ENCODE results near the gene ARHGAP15. TPM values are rescaled to one million over a fixed set of nuclear protein-coding genes. Genes with fewer than 3 reads are reported as not detected.

Gene ARHGAP15
- total RNA-seq, 8 experiments from 2014 or later: 0.29 to 1.3 (median 0.51) TPM; not detected in 2

DNA sequence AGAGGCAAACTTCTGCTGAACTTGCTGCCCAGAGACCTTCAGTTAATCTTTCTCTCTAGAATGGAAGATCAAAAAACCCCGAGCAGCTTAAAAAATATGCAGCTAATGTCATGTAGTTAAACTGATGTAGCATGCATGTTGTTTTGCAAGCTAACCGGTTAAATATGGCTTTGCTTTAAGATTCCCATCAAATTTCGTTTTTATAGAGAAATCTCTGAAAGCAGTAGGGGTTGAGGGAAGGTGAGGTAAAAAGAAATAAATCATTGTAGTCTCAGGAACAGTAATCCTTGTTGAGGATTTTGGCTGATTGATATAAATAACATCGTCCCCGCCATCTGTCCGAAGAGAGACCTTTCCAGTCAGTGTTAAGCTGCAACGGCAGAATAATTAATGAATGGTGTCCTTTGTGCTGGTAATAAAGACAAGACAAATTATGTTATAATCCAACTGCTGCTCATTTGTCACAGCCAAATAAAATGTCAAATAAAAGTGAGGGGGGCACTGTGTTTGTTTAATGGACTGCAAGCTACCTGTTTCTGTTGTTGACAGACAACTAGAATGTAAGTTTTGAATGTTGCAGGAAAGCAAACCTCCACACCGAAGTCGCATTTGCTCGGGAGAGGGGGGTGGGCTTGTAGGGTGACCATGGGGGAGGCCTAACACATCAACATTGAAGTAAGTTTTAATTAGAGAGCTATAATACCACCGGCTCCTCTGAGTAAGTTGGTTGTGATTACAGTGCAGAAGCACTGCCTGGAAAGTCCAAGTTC lies 555.5 kb downstream of the ARHGAP15 start:
- in situ Hi-C loops (cut with MboI; ENCODE audit: low pct_unique_long_range_greater_than_20kb in 2 of 9, low sequenced_read_pairs in 9 of 9, unreplicated experiment in 9 of 9): no loop called here
- ATAC-seq (replicated peaks in 6 of 8): peak in 5 of 8 experiments; percentile 53 to 82 (median 67)
- Histone ChIP-seq H3K27ac (no peak overlapping the region), H3K4me1 (replicated peaks in 1 of 2) (peaks cover 26 to 43% of the 10 kb centered on the region in 2 donors), H3K4me3 (no peak overlapping the region)
- 19 to 85% (median 52%) methylated on average over 1 to 10 of the region's 11 CpGs for WGBS, 10 experiments

- Histone ChIP-seq H3K4me1 (replicated peaks in 1 of 2) (peaks cover 18 to 36% of the 10 kb centered on the region in 2 donors), H3K27ac (no peak overlapping the region), H3K4me3 (no peak overlapping the region)
- in situ Hi-C loops (cut with MboI; ENCODE audit: low pct_unique_long_range_greater_than_20kb in 2 of 9, low sequenced_read_pairs in 9 of 9, unreplicated experiment in 9 of 9): no loop called here
- WGBS, 10 experiments: 31 to 87% (median 70%) methylated on average over 1 to 6 of the region's 6 CpGs
- ATAC-seq (replicated peaks in 6 of 8): peak in 5 of 8 experiments; percentile 72 to 90 (median 83)
These were observed 556.3 kb downstream of the ARHGAP15 start for GRCh38 chr2:143685421-143686078.

GRCh38 chr2:143686585-143687164 lies 557.5 kb downstream of the ARHGAP15 start:
- 30 to 93% (median 77%) methylated on average over 2 to 5 of the region's 5 CpGs for WGBS, 10 experiments
- in situ Hi-C loops (cut with MboI; ENCODE audit: low pct_unique_long_range_greater_than_20kb in 2 of 9, low sequenced_read_pairs in 9 of 9, unreplicated experiment in 9 of 9): no loop called here

GRCh38 chr2:143688248-143688647 lies 559.0 kb downstream of the ARHGAP15 start:
- ATAC-seq (replicated peaks in 6 of 8): no peak
- H3K4me1 ChIP-seq (replicated peaks in 1 of 2): peaks cover 18 to 35% of the 10 kb centered on the region in 2 donors
- H3K27ac ChIP-seq: no peak overlapping the region
- no peak overlapping the region for H3K4me3 ChIP-seq
- in situ Hi-C loops (cut with MboI; ENCODE audit: low pct_unique_long_range_greater_than_20kb in 2 of 9, low sequenced_read_pairs in 9 of 9, unreplicated experiment in 9 of 9): no loop called here
- WGBS, 10 experiments: 60 to 100% (median 94%) methylated on average over 1 to 2 of the region's 2 CpGs; no CpG with 5 or more reads in 1 of the 10 experiments

More at GRCh38 chr2:143686585-143687164, 557.5 kb downstream of the ARHGAP15 start:
- Histone ChIP-seq H3K4me1 (replicated peaks in 1 of 2) (peaks cover 18 to 36% of the 10 kb centered on the region in 2 donors), H3K4me3 (no peak overlapping the region), H3K27ac (no peak overlapping the region)
- ATAC-seq (replicated peaks in 6 of 8): no peak

- Histone ChIP-seq H3K4me1 (replicated peaks in 1 of 2) (peaks cover 18 to 30% of the 10 kb centered on the region in 2 donors), H3K4me3 (no peak overlapping the region), H3K27ac (no peak overlapping the region)
- in situ Hi-C loops (cut with MboI; ENCODE audit: low pct_unique_long_range_greater_than_20kb in 2 of 9, low sequenced_read_pairs in 9 of 9, unreplicated experiment in 9 of 9): no loop called here
- ATAC-seq (replicated peaks in 6 of 8): no peak
- 80 to 100% (median 90%) methylated on average over 2 of the region's 2 CpGs; no CpG with 5 or more reads in 1 of the 10 experiments for WGBS, 10 experiments
These were observed 559.6 kb downstream of the ARHGAP15 start for GRCh38 chr2:143688815-143689214.

DNA sequence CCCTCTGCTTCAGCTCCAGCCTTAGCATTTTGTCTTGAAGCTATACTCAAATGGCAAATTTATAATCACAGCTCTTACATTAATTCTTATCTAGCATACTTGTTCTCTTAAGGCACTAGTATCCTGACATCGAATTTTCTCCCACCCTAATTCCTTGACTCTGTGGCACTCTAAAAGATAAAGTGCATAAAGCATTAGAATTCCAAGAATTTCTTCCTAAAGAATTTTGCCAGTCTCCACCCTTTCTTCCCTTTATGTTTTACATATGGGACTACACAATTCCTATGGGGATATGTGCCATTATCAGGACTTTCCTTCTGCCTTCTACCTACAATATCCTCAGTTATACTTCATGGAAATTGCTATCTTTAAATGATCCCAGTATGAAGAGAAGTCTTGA lies 560.3 kb downstream of the ARHGAP15 start:
- Histone ChIP-seq H3K27ac (no peak overlapping the region), H3K4me3 (no peak overlapping the region)
- in situ Hi-C loops (cut with MboI; ENCODE audit: low pct_unique_long_range_greater_than_20kb in 2 of 9, low sequenced_read_pairs in 9 of 9, unreplicated experiment in 9 of 9): no loop called here

DNA sequence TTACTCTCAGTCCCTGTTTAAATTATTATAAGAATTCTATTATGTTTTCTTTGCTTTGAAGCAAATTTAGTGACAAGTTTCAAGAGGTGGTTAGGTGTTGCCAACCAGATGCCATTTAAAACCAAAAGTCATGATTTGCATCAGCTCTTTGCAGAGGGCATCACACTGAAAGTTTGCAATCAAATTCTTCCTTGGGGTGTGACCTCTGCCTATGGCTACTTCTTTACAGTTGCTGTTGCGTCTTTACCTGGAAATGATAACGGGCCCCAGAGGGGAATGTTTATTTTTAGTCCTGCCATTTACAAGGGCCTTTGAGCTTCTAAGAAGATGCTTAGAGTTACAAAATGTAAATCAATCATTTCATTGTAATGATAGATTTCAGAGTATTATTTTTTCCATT lies 561.0 kb downstream of the ARHGAP15 start:
- Histone ChIP-seq H3K4me3 (no peak overlapping the region), H3K27ac (no peak overlapping the region), H3K4me1 (replicated peaks in 1 of 2) (peaks cover 4 to 15% of the 10 kb centered on the region in 2 donors)
- in situ Hi-C loops (cut with MboI; ENCODE audit: low pct_unique_long_range_greater_than_20kb in 2 of 9, low sequenced_read_pairs in 9 of 9, unreplicated experiment in 9 of 9): no loop called here
- 54 to 100% (median 94%) methylated on average over 1 to 2 of the region's 2 CpGs; no CpG with 5 or more reads in 1 of the 10 experiments for WGBS, 10 experiments
- no peak for ATAC-seq (replicated peaks in 6 of 8)

More for the DNA sequence above, 560.3 kb downstream of the ARHGAP15 start:
- peaks cover 11 to 22% of the 10 kb centered on the region in 2 donors for H3K4me1 ChIP-seq (replicated peaks in 1 of 2)
- peak in 1 of 8 experiments; percentile 54 for ATAC-seq (replicated peaks in 6 of 8)
- WGBS, 10 experiments: 0 to 86% (median 55%) methylated on average over 1 of the region's 1 CpG; no CpG with 5 or more reads in 3 of the 10 experiments

DNA sequence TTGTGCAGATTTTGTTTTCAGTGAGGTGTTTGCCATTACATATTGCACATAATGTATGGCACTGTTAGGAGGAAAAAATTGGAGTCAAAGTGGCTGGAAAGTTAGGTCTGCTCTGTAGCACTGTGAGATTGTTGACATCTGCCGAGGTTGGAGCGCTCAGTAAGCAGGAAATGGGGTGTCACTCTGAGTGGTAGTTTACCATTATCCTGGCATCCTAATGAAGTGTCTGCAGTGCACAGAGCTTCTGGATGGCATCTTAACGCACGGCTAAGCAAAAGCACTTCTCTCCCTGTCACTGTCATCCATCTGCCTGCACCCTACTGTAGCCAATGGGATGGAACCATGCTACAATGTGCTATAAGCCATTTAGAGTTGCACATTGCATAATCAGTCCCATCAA lies 561.9 kb downstream of the ARHGAP15 start:
- 67 to 100% (median 93%) methylated on average over 1 to 4 of the region's 4 CpGs; no CpG with 5 or more reads in 3 of the 10 experiments for WGBS, 10 experiments
- ATAC-seq (replicated peaks in 6 of 8): no peak
- H3K4me3 ChIP-seq: no peak overlapping the region
- H3K27ac ChIP-seq: no peak overlapping the region
- in situ Hi-C loops (cut with MboI; ENCODE audit: low pct_unique_long_range_greater_than_20kb in 2 of 9, low sequenced_read_pairs in 9 of 9, unreplicated experiment in 9 of 9): no loop called here
- H3K4me1 ChIP-seq (replicated peaks in 1 of 2): peaks cover 0 to 7% of the 10 kb centered on the region in 2 donors

DNA sequence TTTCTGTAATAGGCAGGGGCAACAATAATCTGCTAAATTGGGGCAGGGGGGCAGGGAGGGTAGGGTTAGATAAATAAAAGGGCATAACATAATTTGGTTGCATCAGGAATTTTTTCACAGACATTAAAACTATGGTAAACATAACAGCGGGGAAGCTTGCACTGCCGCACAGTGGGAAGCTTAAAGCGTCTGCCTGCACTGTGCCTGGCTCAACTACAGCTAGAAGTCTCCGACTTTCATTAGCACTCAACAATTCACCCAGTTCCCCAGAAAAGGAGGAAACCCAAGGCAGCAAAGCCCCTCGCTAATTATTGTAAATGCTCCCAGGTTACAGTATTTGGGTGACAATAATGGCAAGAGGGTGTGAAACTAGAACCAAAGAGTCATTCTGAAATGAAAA lies 562.9 kb downstream of the ARHGAP15 start:
- no peak for ATAC-seq (replicated peaks in 6 of 8)
- WGBS, 10 experiments: 57 to 88% (median 58%) methylated on average over 2 to 5 of the region's 5 CpGs; no CpG with 5 or more reads in 5 of the 10 experiments
- H3K27ac ChIP-seq: no peak overlapping the region
- H3K4me1 ChIP-seq (replicated peaks in 1 of 2): peaks cover 0 to 7% of the 10 kb centered on the region in 2 donors
- in situ Hi-C loops (cut with MboI; ENCODE audit: low pct_unique_long_range_greater_than_20kb in 2 of 9, low sequenced_read_pairs in 9 of 9, unreplicated experiment in 9 of 9): no loop called here
- no peak overlapping the region for H3K4me3 ChIP-seq

GRCh38 chr2:143692967-143693366 lies 563.7 kb downstream of the ARHGAP15 start:
- Histone ChIP-seq H3K4me3 (no peak overlapping the region), H3K27ac (no peak overlapping the region), H3K4me1 (replicated peaks in 1 of 2) (peaks cover 0 to 7% of the 10 kb centered on the region in 2 donors)
- in situ Hi-C loops (cut with MboI; ENCODE audit: low pct_unique_long_range_greater_than_20kb in 2 of 9, low sequenced_read_pairs in 9 of 9, unreplicated experiment in 9 of 9): no loop called here
- no peak for ATAC-seq (replicated peaks in 6 of 8)
- WGBS, 10 experiments: 5 to 86% (median 38%) methylated on average over 1 to 5 of the region's 5 CpGs

GRCh38 chr2:143694335-143694734 lies 565.1 kb downstream of the ARHGAP15 start:
- 49 to 100% (median 86%) methylated on average over 1 to 3 of the region's 3 CpGs; no CpG with 5 or more reads in 1 of the 10 experiments for WGBS, 10 experiments
- no peak overlapping the region for H3K4me3 ChIP-seq
- H3K27ac ChIP-seq: no peak overlapping the region
- in situ Hi-C loops (cut with MboI; ENCODE audit: low pct_unique_long_range_greater_than_20kb in 2 of 9, low sequenced_read_pairs in 9 of 9, unreplicated experiment in 9 of 9): no loop called here
- H3K4me1 ChIP-seq (replicated peaks in 1 of 2): peaks cover 0 to 7% of the 10 kb centered on the region in 2 donors
- no peak for ATAC-seq (replicated peaks in 6 of 8)

- ATAC-seq (replicated peaks in 6 of 8): no peak
- Histone ChIP-seq H3K4me1 (replicated peaks in 1 of 2) (peaks cover 0 to 7% of the 10 kb centered on the region in 2 donors), H3K27ac (no peak overlapping the region), H3K4me3 (no peak overlapping the region)
- in situ Hi-C loops (cut with MboI; ENCODE audit: low pct_unique_long_range_greater_than_20kb in 2 of 9, low sequenced_read_pairs in 9 of 9, unreplicated experiment in 9 of 9): no loop called here
These were observed 567.4 kb downstream of the ARHGAP15 start for GRCh38 chr2:143696651-143697050.

DNA sequence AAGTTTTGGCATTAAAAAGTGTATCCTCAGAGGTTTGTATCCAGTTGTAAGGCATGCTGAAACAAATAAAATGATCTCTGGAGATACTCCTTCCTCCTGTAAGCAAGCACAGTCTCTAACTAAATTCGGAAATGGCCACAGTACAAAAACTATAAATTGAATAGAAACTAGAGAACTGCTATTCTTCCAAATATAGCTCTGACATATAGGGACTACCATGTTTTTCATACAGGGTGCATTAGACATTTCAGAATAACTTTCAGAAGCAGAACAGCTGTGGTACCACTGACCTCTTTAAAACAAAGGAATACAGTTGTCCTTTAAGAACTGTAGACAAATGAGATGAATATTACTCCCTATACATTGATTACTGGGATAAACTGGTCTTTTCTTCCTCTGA lies 568.5 kb downstream of the ARHGAP15 start:
- WGBS, 10 experiments: 67 to 100% (median 100%) methylated on average over 1 of the region's 1 CpG; no CpG with 5 or more reads in 3 of the 10 experiments
- ATAC-seq (replicated peaks in 6 of 8): no peak
- H3K4me1 ChIP-seq (replicated peaks in 1 of 2): peaks cover 0 to 4% of the 10 kb centered on the region in 2 donors
- H3K4me3 ChIP-seq: no peak overlapping the region
- in situ Hi-C loops (cut with MboI; ENCODE audit: low pct_unique_long_range_greater_than_20kb in 2 of 9, low sequenced_read_pairs in 9 of 9, unreplicated experiment in 9 of 9): no loop called here
- H3K27ac ChIP-seq: no peak overlapping the region

All from motor neuron (in vitro differentiated cells).